Psoas muscle (tissue), 8 donors: ENCODE measurements around the gene IFT172. TPM values are rescaled to one million over a fixed set of nuclear protein-coding genes. Genes with fewer than 3 reads are reported as not detected.

ENCODE experiments used
- ATAC-seq, 4 donors: fragments of 200-7000 bp; cut with Tn5 transposase; one replicate each; pipeline ENCODE4 v1.9.1; 2020; ENCODE audit warnings: moderate library complexity in 3 of 4, mild to moderate bottlenecking in 2 of 4
- DNase-seq, 2 donors: peaks; one replicate each; pipeline ENCODE4 v3.0.0-alpha.2; 2020
- H3K27ac ChIP-seq: fragments of 200-600 bp; one replicate; pipeline ENCODE4 v1.8.0; 2022
- H3K27me3 ChIP-seq, 3 donors: fragments of 200-600 bp in 1 of 3; one replicate each; pipeline versions ENCODE4 v1.6.1 to v1.8.0; 2013 to 2022; ENCODE audit warnings: low read length in 2 of 3, mild to moderate bottlenecking in 2 of 3, moderate library complexity in 1 of 3; ENCODE audit not compliant: insufficient read depth in 3 of 3
- H3K36me3 ChIP-seq, 2 donors: fragments of 200-600 bp in 1 of 2; one replicate each; pipeline versions ENCODE4 v1.6.1 to v1.8.0; 2013 to 2022; ENCODE audit warnings: low read depth in 1 of 2, mild to moderate bottlenecking in 1 of 2, moderate library complexity in 1 of 2; ENCODE audit not compliant: insufficient read depth in 1 of 2
- H3K4me1 ChIP-seq: fragments of 200-600 bp; one replicate; pipeline ENCODE4 v1.8.0; 2022
- H3K4me3 ChIP-seq: fragments of 200-600 bp; one replicate; pipeline ENCODE4 v1.8.0; 2022; ENCODE audit warnings: mild to moderate bottlenecking
- H3K9me3 ChIP-seq: fragments of 200-600 bp; one replicate; pipeline ENCODE4 v1.8.0; 2022
- WGBS, 3 donors: extraction: QIAGEN DNeasy Blood & Tissue Kit; methylation state at CpG; one replicate each; pipeline versions ENCODE4 v1.1.6 to v1.1.7; 2013; 5-methylcytosine and 5-hydroxymethylcytosine counted together
- intact Hi-C, 2 donors: fragments of 100-400 bp; cut with DNase I; formaldehyde crosslinking; loops; one replicate each; pipeline versions ENCODE4 v1.11.0 to v1.14.2; 2022
- polyA plus RNA-seq, 3 donors: library from polyadenylated mRNA; stranded (reverse); fragments of 200-250 nt; gene quantifications; one replicate each; pipeline ENCODE4 v1.2.3, GENCODE V29; 2013
- total RNA-seq, 4 donors: library from RNA; stranded (reverse); fragmentation: NEBNext Ultra II Directional in 2 of 4; extraction: Animal tissue kit (Norgen Biotek cat#: 25700) in 2 of 4; gene quantifications; one replicate each; pipeline versions ENCODE4 v1.2.1 to v1.2.4, GENCODE V29; 2021 to 2023
- TF ChIP-seq, protein P1 (sequence below): fragments of 200-600 bp; IDR thresholded peaks from one replicate; pipeline ENCODE4 v1.8.0; 2022; ENCODE audit warnings: antibody characterized with exemption
- donor health status: healthy with polysubstance abuse.
- donor health status: DM: no; HTN: no; CAD: no; lungs with moderate emphysema.
- donor health status: Bipolar disorder and iron deficiency.
- donor health status: healthy.
- donor health status: DM: yes; HTN: yes; CAD: no.
- donor health status: DM: no; HTN: no; CAD: no.
- donor health status: DM: no; HTN: no; CAD: no.
- donor health status: DM: yes; HTN: yes; CAD: no.

The IFT172 gene
- total and polyA plus RNA-seq, 7 donors, result 4.4 to 10.1 (median 7.1) TPM

- Histone ChIP-seq H3K36me3 (no peaks in the 10 kb centered on the region), H3K4me3 (no peak overlapping the region), H3K27ac (no peak overlapping the region), H3K4me1 (no peaks in the 10 kb centered on the region), H3K27me3 (no peaks in the 10 kb centered on the region), H3K9me3 (no peaks in the 10 kb centered on the region)
- TF ChIP-seq, protein P1, sequence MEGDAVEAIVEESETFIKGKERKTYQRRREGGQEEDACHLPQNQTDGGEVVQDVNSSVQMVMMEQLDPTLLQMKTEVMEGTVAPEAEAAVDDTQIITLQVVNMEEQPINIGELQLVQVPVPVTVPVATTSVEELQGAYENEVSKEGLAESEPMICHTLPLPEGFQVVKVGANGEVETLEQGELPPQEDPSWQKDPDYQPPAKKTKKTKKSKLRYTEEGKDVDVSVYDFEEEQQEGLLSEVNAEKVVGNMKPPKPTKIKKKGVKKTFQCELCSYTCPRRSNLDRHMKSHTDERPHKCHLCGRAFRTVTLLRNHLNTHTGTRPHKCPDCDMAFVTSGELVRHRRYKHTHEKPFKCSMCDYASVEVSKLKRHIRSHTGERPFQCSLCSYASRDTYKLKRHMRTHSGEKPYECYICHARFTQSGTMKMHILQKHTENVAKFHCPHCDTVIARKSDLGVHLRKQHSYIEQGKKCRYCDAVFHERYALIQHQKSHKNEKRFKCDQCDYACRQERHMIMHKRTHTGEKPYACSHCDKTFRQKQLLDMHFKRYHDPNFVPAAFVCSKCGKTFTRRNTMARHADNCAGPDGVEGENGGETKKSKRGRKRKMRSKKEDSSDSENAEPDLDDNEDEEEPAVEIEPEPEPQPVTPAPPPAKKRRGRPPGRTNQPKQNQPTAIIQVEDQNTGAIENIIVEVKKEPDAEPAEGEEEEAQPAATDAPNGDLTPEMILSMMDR, result no peak
- intact Hi-C loops, result no loop called here
- no peak for ATAC-seq
- DNase-seq, result no peak
These were observed 68.5 kb downstream of the IFT172 start for GRCh38 chr2:27420996-27421395.

DNA sequence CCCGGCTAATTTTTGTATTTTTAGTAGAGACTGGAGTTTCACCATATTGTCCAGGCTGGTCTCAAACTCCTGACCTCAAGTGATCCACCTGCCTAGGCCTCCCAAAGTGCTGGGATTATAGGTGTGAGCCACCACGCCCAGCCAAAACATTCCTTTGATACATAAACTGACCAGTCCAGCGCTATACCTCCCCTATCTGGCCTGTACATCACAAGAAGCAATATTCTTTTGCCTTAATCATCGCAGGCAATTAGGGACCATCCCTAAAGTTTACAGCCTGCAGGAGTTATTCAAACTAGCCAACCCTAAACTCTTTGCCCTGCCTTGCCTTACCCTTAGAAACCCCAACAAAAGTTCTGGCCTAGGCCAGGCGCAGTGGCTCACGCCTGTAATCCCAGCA, 73.4 kb downstream of the IFT172 start:
- no peaks in the 10 kb centered on the region for H3K9me3 ChIP-seq
- ATAC-seq, result no peak
- 89 to 99% (median 95%) methylated on average over 6 of the region's 6 CpGs for WGBS, 3 donors

GRCh38 chr2:27412419-27413152, 77.0 kb downstream of the IFT172 start:
- DNase-seq (no peak), ATAC-seq (no peak)
- Histone ChIP-seq H3K27ac (no peak overlapping the region), H3K27me3 (no peaks in the 10 kb centered on the region), H3K36me3 (peaks cover 0 to 2% of the 10 kb centered on the region in 2 donors), H3K9me3 (no peaks in the 10 kb centered on the region), H3K4me1 (peaks cover 16% of the 10 kb centered on the region), H3K4me3 (no peak overlapping the region)
- WGBS, 3 donors, result 88 to 92% (median 88%) methylated on average over 9 of the region's 9 CpGs
- TF ChIP-seq, protein P1, result no peak
- intact Hi-C loops, result no loop called here

More for the DNA sequence above, 73.4 kb downstream of the IFT172 start:
- intact Hi-C loops, result no loop called here
- H3K4me3 ChIP-seq, result no peak overlapping the region
- H3K27ac ChIP-seq, result no peak overlapping the region
- no peak for DNase-seq
- no peaks in the 10 kb centered on the region for H3K36me3 ChIP-seq
- TF ChIP-seq, protein P1, result no peak
- H3K27me3 ChIP-seq, result no peaks in the 10 kb centered on the region
- H3K4me1 ChIP-seq, result no peaks in the 10 kb centered on the region

GRCh38 chr2:27409321-27410073, 80.0 kb downstream of the IFT172 start, which contains the start of gene PPM1G:
Gene PPM1G, minus strand, starts transcription at chr2:27409591. Its CDS starts 169 bp downstream, at chr2:27409422.
- 0 to 1% (median 0%) methylated on average over 72 to 82 of the region's 82 CpGs for WGBS, 3 donors
- ATAC-seq, result peak; percentile 99
- Histone ChIP-seq H3K27me3 (no peaks in the 10 kb centered on the region), H3K36me3 (peaks cover 0 to 14% of the 10 kb centered on the region in 2 donors), H3K9me3 (no peaks in the 10 kb centered on the region), H3K27ac (peak within 1 kb of the TSS; percentile 97), H3K4me1 (peaks cover 24% of the 10 kb centered on the region), H3K4me3 (peak within 1 kb of the TSS; percentile 98)
- TF ChIP-seq, protein P1, result no peak
- intact Hi-C loops, result loop anchor here (2.0 kb wide), 1 partner anchor 19 kb away; the partner anchor contains the start of gene NRBP1 (in 2 of the 2)
- peak; percentile 95 to 98 for DNase-seq
